ENCODE results near the gene BARHL1.

The BARHL1 gene

DNA sequence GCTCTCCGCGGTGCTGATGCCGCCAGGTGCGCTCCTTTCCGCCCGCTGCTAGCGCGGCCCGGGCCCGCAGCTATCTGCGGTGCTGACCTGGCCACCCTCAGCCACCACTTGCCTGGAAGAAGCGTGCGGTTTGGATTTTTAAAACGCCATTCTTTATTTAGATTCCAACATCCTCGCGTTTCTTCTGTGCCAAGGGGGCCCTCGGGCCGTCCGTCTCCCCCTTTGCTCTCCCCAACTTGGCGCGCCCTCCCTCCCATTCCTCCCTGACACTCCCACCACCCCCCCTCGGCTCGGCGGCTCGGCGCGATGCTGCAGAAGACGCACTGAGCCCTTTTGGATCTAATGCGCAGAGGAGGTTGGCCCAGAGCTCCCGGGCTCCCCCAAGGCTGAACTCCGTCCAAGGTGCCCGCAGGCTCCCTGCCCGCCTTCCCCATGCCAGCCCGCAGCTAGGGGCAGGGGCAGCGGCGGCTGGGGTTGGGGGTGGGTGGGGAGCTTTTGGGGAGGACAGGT lies at the start of gene BARHL1:
TSS of gene BARHL1 (plus strand) at position 331 of the 510 bp plus-strand sequence. CDS start 192 bp downstream, outside the sequence.
- TF ChIP-seq, protein P1, sequence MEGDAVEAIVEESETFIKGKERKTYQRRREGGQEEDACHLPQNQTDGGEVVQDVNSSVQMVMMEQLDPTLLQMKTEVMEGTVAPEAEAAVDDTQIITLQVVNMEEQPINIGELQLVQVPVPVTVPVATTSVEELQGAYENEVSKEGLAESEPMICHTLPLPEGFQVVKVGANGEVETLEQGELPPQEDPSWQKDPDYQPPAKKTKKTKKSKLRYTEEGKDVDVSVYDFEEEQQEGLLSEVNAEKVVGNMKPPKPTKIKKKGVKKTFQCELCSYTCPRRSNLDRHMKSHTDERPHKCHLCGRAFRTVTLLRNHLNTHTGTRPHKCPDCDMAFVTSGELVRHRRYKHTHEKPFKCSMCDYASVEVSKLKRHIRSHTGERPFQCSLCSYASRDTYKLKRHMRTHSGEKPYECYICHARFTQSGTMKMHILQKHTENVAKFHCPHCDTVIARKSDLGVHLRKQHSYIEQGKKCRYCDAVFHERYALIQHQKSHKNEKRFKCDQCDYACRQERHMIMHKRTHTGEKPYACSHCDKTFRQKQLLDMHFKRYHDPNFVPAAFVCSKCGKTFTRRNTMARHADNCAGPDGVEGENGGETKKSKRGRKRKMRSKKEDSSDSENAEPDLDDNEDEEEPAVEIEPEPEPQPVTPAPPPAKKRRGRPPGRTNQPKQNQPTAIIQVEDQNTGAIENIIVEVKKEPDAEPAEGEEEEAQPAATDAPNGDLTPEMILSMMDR (IDR thresholded peaks at IDR 0.05; ENCODE audit: borderline replicate concordance, insufficient read depth, low read depth, low read length) = no peak
- no peak within 1 kb of the TSS for H3K4me3 ChIP-seq (ENCODE audit: low read depth, low read length)

DNA sequence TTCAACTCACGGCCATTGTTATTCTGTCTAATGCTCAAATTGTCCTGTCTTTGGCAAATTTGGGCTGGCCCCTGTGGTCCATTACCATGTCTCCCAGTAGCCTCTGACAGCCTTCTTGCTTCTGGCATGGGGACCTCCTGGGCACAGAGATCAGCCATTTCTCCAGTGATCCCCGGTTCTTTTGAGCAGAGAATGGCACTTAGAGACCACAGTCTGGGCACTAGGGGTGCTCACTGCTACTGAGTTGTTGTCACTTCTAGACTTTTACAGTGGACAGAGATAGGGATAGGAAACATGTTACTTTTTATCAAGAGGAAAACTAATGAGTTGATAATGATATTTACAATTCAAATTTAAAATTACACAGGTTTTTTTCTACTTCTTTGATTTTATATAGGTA lies 47.6 kb upstream of the BARHL1 start:
- no peak overlapping the region for H3K4me3 ChIP-seq (ENCODE audit: low read depth, low read length)
- TF ChIP-seq, protein P1 (IDR thresholded peaks at IDR 0.05; ENCODE audit: borderline replicate concordance, insufficient read depth, low read depth, low read length) = no peak

DNA sequence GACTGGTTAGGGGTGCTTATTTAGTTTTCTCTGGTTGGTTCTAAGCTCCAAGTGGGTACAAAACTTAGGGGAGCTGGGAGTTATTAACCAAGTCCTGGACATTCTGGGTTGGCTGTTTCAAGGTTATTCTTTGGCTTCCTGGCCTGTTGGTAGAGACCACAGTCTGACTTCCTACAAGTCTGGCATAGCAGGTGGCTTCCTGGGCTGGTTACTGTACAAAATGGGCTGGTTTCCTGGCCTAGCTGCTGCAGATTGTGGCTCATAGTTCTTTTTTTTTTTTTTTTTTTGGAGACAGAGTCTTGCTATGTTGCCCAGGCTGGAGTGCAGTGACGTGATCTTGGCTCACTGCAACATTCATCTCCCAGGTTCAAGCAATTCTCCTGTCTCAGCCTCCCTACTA lies 46.3 kb upstream of the BARHL1 start:
- H3K4me3 ChIP-seq (ENCODE audit: low read depth, low read length) = no peak overlapping the region

DNA sequence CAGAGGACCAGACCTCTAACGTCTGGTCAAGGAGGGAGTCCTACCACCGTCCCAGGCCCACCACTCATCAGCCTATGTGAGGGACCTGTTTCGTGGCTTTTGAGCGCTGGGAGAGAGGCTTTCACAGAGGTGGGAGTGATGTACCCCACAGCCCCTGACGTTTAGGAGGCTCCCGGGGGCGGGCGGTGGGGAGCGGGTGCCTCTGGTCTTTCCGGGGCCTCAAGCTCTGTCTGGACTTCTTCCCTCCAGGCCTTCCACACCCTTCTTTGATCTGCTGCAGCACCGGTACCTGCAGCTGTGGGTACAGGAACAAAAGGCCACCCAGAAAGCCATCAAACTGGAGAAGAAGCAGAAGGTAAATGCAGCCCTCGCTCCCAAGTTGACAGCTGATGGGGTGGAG lies 45.1 kb upstream of the BARHL1 start:
- no peak overlapping the region for H3K4me3 ChIP-seq (ENCODE audit: low read depth, low read length)
- TF ChIP-seq, protein P1 (IDR thresholded peaks at IDR 0.05; ENCODE audit: borderline replicate concordance, insufficient read depth, low read depth, low read length) = no peak

More for the DNA sequence above, 46.3 kb upstream of the BARHL1 start:
- TF ChIP-seq, protein P1 (IDR thresholded peaks at IDR 0.05; ENCODE audit: borderline replicate concordance, insufficient read depth, low read depth, low read length) = no peak

DNA sequence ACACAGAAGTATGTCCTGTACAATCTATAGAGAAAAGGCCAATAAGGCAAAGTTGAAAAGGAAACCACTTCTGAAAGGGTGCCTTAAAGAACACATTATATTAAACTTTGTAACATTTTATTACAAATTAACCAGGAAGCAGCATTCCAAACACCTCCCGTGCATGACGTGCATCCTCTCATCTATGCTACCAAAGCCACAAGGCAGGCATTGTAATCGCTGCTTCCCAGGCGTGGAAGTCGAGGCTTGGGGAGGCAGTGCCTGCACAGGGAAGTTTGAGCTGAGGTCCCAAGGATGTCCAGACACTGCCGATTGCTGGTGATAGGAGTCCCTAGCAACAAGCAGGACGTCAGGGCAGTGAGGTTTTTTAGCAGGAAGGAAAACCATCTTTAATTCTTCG lies 44.3 kb upstream of the BARHL1 start:
- TF ChIP-seq, protein P1 (IDR thresholded peaks at IDR 0.05; ENCODE audit: borderline replicate concordance, insufficient read depth, low read depth, low read length) = no peak

DNA sequence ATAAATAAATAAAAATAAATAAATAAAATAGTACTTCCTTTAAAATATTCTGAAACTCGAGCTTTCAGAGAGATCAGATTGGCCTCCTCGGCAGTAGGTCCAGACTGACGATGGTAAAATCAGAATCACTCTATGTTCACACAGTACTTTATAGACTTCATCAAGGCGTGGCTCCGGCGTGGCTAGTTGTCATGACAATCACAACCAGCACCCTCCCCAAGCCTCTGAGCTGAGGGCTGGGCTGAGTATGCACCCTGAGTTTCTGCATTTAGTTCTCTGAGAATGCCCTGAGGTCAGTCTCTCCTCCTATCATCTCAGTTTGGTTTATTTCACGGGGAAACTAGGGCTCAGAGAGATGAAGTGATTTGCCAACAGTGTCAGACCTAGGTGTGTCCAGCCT lies 43.3 kb upstream of the BARHL1 start:
- H3K4me3 ChIP-seq (ENCODE audit: low read depth, low read length) = no peak overlapping the region
- TF ChIP-seq, protein P1 (IDR thresholded peaks at IDR 0.05; ENCODE audit: borderline replicate concordance, insufficient read depth, low read depth, low read length) = no peak

More for the DNA sequence above, 44.3 kb upstream of the BARHL1 start:
- no peak overlapping the region for H3K4me3 ChIP-seq (ENCODE audit: low read depth, low read length)

DNA sequence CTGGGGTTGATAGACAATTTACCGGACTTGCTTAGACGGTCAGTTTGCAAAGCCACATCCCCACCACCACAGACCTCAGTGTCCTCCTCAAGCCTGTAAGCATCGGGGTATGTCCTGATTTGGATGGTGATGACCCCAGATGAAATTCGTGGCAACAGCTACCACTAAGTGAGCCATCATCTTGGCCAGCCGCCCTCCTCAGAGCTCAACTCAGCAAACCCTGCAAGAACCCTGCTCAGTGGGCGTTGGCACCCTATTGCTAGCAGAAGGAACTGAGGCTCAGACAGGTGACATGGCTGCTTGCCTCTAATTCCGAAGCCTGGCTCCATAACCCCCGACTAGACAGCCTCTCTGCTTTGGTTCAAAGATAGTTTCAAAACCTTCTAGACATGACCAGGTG lies 41.4 kb upstream of the BARHL1 start:
- TF ChIP-seq, protein P1 (IDR thresholded peaks at IDR 0.05; ENCODE audit: borderline replicate concordance, insufficient read depth, low read depth, low read length) = no peak
- no peak overlapping the region for H3K4me3 ChIP-seq (ENCODE audit: low read depth, low read length)
